H9 (cell line): ENCODE data around the gene C7orf57. TPM values are rescaled to one million over a fixed set of nuclear protein-coding genes. Genes with fewer than 3 reads are reported as not detected.

Source experiments
- DNase-seq: peaks from one replicate; pipeline ENCODE4 v3.0.0-alpha.2; 2017
- H2AFZ ChIP-seq: one replicate; pipeline ENCODE4 v1.6.1; 2013; ENCODE audit warnings: mild to moderate bottlenecking, low read length, control low read depth, moderate library complexity
- H2AK5ac ChIP-seq: 2 replicates; pipeline ENCODE4 v1.6.1; 2013; ENCODE audit warnings: low read length, control low read depth, mixed read lengths; ENCODE audit not compliant: insufficient read length
- H2BK120ac ChIP-seq: one replicate; pipeline ENCODE4 v1.6.1; 2013; ENCODE audit warnings: low read depth, mild to moderate bottlenecking, low read length, control low read depth, inconsistent platforms; ENCODE audit not compliant: poor library complexity, severe bottlenecking
- H2BK12ac ChIP-seq: 2 replicates; pipeline ENCODE4 v1.6.1; 2013; ENCODE audit warnings: low read length, control low read depth, mixed read lengths, low read depth; ENCODE audit not compliant: insufficient read length
- H2BK15ac ChIP-seq: 2 replicates; pipeline ENCODE4 v1.6.1; 2013; ENCODE audit warnings: low read depth, low read length, control low read depth
- H2BK20ac ChIP-seq: one replicate; pipeline ENCODE4 v1.6.1; 2013; ENCODE audit warnings: low read depth, mild to moderate bottlenecking, low read length, control low read depth, inconsistent platforms; ENCODE audit not compliant: poor library complexity, severe bottlenecking
- H2BK5ac ChIP-seq: 2 replicates; pipeline ENCODE4 v1.6.1; 2013; ENCODE audit warnings: low read length, control low read depth, mixed read lengths; ENCODE audit not compliant: insufficient read length
- H3K14ac ChIP-seq: 2 replicates; pipeline ENCODE4 v1.6.1; 2013; ENCODE audit warnings: low read length, control low read depth; ENCODE audit not compliant: insufficient read depth
- H3K18ac ChIP-seq: 2 replicates; pipeline ENCODE4 v1.6.1; 2013; ENCODE audit warnings: low read depth, mild to moderate bottlenecking, mixed read lengths, low read length, control low read depth; ENCODE audit not compliant: insufficient read length
- H3K23ac ChIP-seq: 2 replicates; pipeline ENCODE4 v1.6.1; 2013; ENCODE audit warnings: low read length, control low read depth, mixed read lengths, low read depth; ENCODE audit not compliant: insufficient read length
- H3K23me2 ChIP-seq: 2 replicates; pipeline ENCODE4 v1.6.1; 2013; ENCODE audit warnings: low read depth, mild to moderate bottlenecking, mixed read lengths, low read length, control low read depth; ENCODE audit not compliant: insufficient read length, poor library complexity, severe bottlenecking
- H3K27ac ChIP-seq: 2 replicates; pipeline ENCODE4 v1.5.1; 2013; ENCODE audit warnings: low read length, control low read depth, mixed read lengths, low read depth; ENCODE audit not compliant: insufficient read length
- H3K27me3 ChIP-seq: 2 replicates; pipeline ENCODE4 v1.6.1; 2013; ENCODE audit warnings: low read length, control low read depth, inconsistent platforms; ENCODE audit not compliant: insufficient read depth
- H3K4ac ChIP-seq: 2 replicates; pipeline ENCODE4 v1.6.1; 2013; ENCODE audit warnings: low read depth, mild to moderate bottlenecking, control low read depth, inconsistent platforms, low read length, moderate library complexity
- H3K4me1 ChIP-seq: 2 replicates; pipeline ENCODE4 v1.6.1; 2013; ENCODE audit warnings: low read length, control low read depth, inconsistent platforms; ENCODE audit not compliant: insufficient read depth
- H3K4me2 ChIP-seq: 2 replicates; pipeline ENCODE4 v1.6.1; 2013; ENCODE audit warnings: low read length, control low read depth, mixed read lengths; ENCODE audit not compliant: insufficient read length, insufficient read depth
- H3K56ac ChIP-seq: 2 replicates; pipeline ENCODE4 v1.6.1; 2013; ENCODE audit warnings: low read depth, mild to moderate bottlenecking, mixed read lengths, low read length, control low read depth; ENCODE audit not compliant: insufficient read length
- H3K79me1 ChIP-seq: 2 replicates; pipeline ENCODE4 v1.6.1; 2013; ENCODE audit warnings: low read depth, mild to moderate bottlenecking, moderate library complexity, low read length, control low read depth, inconsistent platforms; ENCODE audit not compliant: insufficient read depth, poor library complexity, severe bottlenecking
- H3K79me2 ChIP-seq: 2 replicates; pipeline ENCODE4 v1.6.1; 2013; ENCODE audit warnings: low read length, control low read depth, inconsistent platforms; ENCODE audit not compliant: insufficient read depth
- H3K9ac ChIP-seq: 2 replicates; pipeline ENCODE4 v1.6.1; 2013; ENCODE audit warnings: low read length, control low read depth, mixed read lengths; ENCODE audit not compliant: insufficient read length; ENCODE audit errors: extremely low read depth
- H3K9me3 ChIP-seq: one replicate; pipeline ENCODE4 v1.6.1; 2013; ENCODE audit warnings: low read depth, low read length, inconsistent platforms; ENCODE audit not compliant: control insufficient read depth
- H3T11ph ChIP-seq: one replicate; pipeline ENCODE4 v1.6.1; 2013; ENCODE audit warnings: mild to moderate bottlenecking, low read length, control low read depth, inconsistent platforms
- H4K20me1 ChIP-seq: one replicate; pipeline ENCODE4 v1.6.1; 2013; ENCODE audit not compliant: control insufficient read depth, insufficient read length, insufficient read depth
- H4K5ac ChIP-seq: 2 replicates; pipeline ENCODE4 v1.6.1; 2013; ENCODE audit warnings: low read depth, mild to moderate bottlenecking, mixed read lengths, low read length, control low read depth; ENCODE audit not compliant: insufficient read length
- H4K8ac ChIP-seq: replicated peaks from 2 replicates; pipeline ENCODE4 v1.6.1; 2013; ENCODE audit warnings: low read length, control low read depth, mixed read lengths, low read depth; ENCODE audit not compliant: insufficient read length
- H4K91ac ChIP-seq: 2 replicates; pipeline ENCODE4 v1.6.1; 2013; ENCODE audit warnings: low read depth, mild to moderate bottlenecking, moderate library complexity, mixed read lengths, low read length, control low read depth; ENCODE audit not compliant: insufficient read length
- H3K27ac Mint-ChIP-seq, 3 experiments: 2 replicates in 2 of 3; 3 replicates in 1 of 3; pipeline ENCODE4 v1.8.0; 2020 to 2021; ENCODE audit warnings: mixed read lengths in 3 of 3, mild to moderate bottlenecking in 1 of 3, moderate library complexity in 1 of 3
- H3K27me3 Mint-ChIP-seq: 2 replicates; pipeline ENCODE4 v1.8.0; 2021; ENCODE audit warnings: low read depth, mild to moderate bottlenecking, moderate library complexity, mixed read lengths
- H3K36me3 Mint-ChIP-seq, 3 experiments: 2 replicates in 2 of 3; 3 replicates in 1 of 3; pipeline ENCODE4 v1.8.0; 2020 to 2021; ENCODE audit warnings: low read depth in 3 of 3, mixed read lengths in 3 of 3; ENCODE audit not compliant: insufficient read depth in 1 of 3
- H3K4me1 Mint-ChIP-seq, 2 experiments: 2 replicates each; pipeline ENCODE4 v1.8.0; 2020; ENCODE audit warnings: mixed read lengths in 2 of 2
- H3K4me3 Mint-ChIP-seq, 2 experiments: 2 replicates in 1 of 2; 3 replicates in 1 of 2; pipeline ENCODE4 v1.8.0; 2020 to 2021; ENCODE audit warnings: mild to moderate bottlenecking in 2 of 2, mixed read lengths in 2 of 2, moderate library complexity in 1 of 2
- H3K9me3 Mint-ChIP-seq, 2 experiments: 2 replicates in 1 of 2; 3 replicates in 1 of 2; pipeline ENCODE4 v1.8.0; 2020; ENCODE audit warnings: mild to moderate bottlenecking in 2 of 2, mixed read lengths in 2 of 2, moderate library complexity in 1 of 2
- CTCF ChIP-seq: fragments of 200-600 bp; sonication (generic); conservative IDR thresholded peaks from 3 replicates; pipeline ENCODE4 v1.8.0; 2021; ENCODE audit warnings: antibody characterized with exemption, mild to moderate bottlenecking
- total RNA-seq: library from RNA; stranded (reverse); gene quantifications from 2 replicates; pipeline ENCODE4 v1.2.1, GENCODE V29; 2021

The C7orf57 gene
- total RNA-seq, 1 experiment from 2014 or later: not detected

DNA sequence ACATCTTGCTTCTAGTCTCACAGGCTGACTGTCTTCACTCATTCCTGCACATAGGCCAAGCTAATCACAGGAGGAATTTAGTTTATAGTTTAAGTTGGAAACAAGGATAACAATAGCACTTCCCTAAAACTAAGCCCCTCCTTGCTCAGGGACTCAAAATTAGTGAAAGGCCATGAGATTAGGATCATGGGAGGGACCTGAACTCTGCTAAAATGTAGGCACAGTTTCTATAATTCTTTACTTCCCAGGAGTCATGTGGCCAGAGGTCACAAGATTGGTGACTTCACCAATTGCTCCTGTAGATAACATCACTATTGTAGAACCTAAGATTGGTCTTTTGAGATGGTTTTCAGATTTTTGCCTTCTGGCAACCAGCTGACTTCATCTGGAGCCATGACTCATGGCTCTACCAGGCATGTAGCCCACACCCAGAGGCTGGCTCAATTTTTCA lies 38.9 kb downstream of the C7orf57 start:
- Histone ChIP-seq H2BK15ac (no peak overlapping the region), H3K79me2 (no peaks in the 10 kb centered on the region), H3K9me3 (no peaks in the 10 kb centered on the region), H4K20me1 (no peaks in the 10 kb centered on the region), H2BK120ac (no peak overlapping the region), H2BK20ac (no peak overlapping the region), H3K9ac (no peak overlapping the region), H3T11ph (no peak overlapping the region), H4K8ac (no peak overlapping the region), H3K23me2 (no peaks in the 10 kb centered on the region), H3K79me1 (no peaks in the 10 kb centered on the region), H3K23ac (no peak overlapping the region), H3K4ac (no peak overlapping the region), H4K91ac (no peak overlapping the region), H3K27me3 (no peaks in the 10 kb centered on the region), H2BK12ac (no peak overlapping the region), H3K18ac (no peak overlapping the region), H2AK5ac (no peak overlapping the region), H2BK5ac (no peak overlapping the region), H3K56ac (no peak overlapping the region), H3K27ac (no peak overlapping the region), H3K4me1 (no peaks in the 10 kb centered on the region), H2AFZ (no peak overlapping the region), H3K14ac (no peak overlapping the region), H4K5ac (no peak overlapping the region), H3K4me2 (no peak overlapping the region)
- Mint-ChIP-seq H3K27me3 (no peaks in the 10 kb centered on the region), H3K36me3 (peaks cover 0 to 8% (median 0%) of the 10 kb centered on the region in 3 experiments; a peak in 3 of 7 replicates), H3K4me3 (no peak overlapping the region), H3K4me1 (no peaks in the 10 kb centered on the region), H3K9me3 (peaks cover 3 to 4% of the 10 kb centered on the region in 2 experiments; a peak in 3 of 5 replicates), H3K27ac (no peak overlapping the region)
- no peak for TF ChIP-seq CTCF
- DNase-seq: no peak
